PFSK-1 (cell line): ENCODE results near the gene DOCK4.

Experiments
- FOXP2 ChIP-seq: optimal IDR thresholded peaks from 2 replicates; pipeline ENCODE3; 2011; ENCODE audit warnings: borderline replicate concordance, control low read depth, inconsistent platforms; ENCODE audit not compliant: insufficient read depth; ENCODE audit errors: extremely low read length, extremely low read depth
- POLR2AphosphoS5 ChIP-seq: IDR thresholded peaks from 2 replicates; pipeline ENCODE4 v1.6.1; 2012; ENCODE audit warnings: low read depth, mild to moderate bottlenecking, control low read depth, low read length, moderate library complexity
- SIN3A ChIP-seq: IDR thresholded peaks from 2 replicates; pipeline ENCODE4 v1.6.1; 2012; ENCODE audit warnings: mild to moderate bottlenecking, low read length, moderate library complexity, borderline replicate concordance; ENCODE audit not compliant: insufficient read depth
- TAF1 ChIP-seq: IDR thresholded peaks from 2 replicates; pipeline ENCODE4 v1.6.1; 2012; ENCODE audit warnings: low read length, control low read depth, borderline replicate concordance; ENCODE audit not compliant: insufficient read depth
- TF ChIP-seq, protein P1 (sequence below), 2 experiments: IDR thresholded peaks; 2 replicates each; pipeline versions ENCODE4 v1.6.1 to v1.8.0; 2011 to 2012; ENCODE audit warnings: low read depth in 2 of 2, low read length in 2 of 2, control low read depth in 1 of 2, inconsistent platforms in 1 of 2, mild to moderate bottlenecking in 1 of 2, moderate library complexity in 1 of 2; ENCODE audit not compliant: insufficient read depth in 1 of 2

The DOCK4 gene

DNA sequence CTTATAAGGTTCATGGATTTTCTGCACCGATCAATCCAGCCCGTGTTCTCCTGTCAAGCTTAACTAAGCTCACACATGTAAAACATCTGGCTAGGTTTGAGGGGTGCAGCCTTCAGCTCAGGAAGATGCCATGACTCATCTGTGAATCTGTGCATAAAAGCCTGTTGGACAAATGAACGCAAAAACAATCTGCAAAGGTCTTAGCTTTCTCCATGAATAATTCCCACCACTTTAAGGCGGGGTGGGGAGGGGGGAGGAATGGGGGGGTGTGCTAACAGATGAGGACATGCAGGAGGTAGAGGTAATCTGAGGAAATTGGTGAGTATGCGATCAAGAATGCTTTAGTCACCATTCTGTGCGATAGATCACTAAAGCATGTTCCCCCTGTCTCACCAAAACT lies 4.8 kb downstream of the DOCK4 start:
- no peak for TF ChIP-seq FOXP2
- TF ChIP-seq SIN3A = no peak
- no peak for TF ChIP-seq TAF1
- TF ChIP-seq POLR2AphosphoS5 = no peak
- TF ChIP-seq, protein P1, sequence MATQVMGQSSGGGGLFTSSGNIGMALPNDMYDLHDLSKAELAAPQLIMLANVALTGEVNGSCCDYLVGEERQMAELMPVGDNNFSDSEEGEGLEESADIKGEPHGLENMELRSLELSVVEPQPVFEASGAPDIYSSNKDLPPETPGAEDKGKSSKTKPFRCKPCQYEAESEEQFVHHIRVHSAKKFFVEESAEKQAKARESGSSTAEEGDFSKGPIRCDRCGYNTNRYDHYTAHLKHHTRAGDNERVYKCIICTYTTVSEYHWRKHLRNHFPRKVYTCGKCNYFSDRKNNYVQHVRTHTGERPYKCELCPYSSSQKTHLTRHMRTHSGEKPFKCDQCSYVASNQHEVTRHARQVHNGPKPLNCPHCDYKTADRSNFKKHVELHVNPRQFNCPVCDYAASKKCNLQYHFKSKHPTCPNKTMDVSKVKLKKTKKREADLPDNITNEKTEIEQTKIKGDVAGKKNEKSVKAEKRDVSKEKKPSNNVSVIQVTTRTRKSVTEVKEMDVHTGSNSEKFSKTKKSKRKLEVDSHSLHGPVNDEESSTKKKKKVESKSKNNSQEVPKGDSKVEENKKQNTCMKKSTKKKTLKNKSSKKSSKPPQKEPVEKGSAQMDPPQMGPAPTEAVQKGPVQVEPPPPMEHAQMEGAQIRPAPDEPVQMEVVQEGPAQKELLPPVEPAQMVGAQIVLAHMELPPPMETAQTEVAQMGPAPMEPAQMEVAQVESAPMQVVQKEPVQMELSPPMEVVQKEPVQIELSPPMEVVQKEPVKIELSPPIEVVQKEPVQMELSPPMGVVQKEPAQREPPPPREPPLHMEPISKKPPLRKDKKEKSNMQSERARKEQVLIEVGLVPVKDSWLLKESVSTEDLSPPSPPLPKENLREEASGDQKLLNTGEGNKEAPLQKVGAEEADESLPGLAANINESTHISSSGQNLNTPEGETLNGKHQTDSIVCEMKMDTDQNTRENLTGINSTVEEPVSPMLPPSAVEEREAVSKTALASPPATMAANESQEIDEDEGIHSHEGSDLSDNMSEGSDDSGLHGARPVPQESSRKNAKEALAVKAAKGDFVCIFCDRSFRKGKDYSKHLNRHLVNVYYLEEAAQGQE (IDR thresholded peaks at IDR 0.05; ENCODE audit: insufficient read depth in 1 of 2, low read depth in 2 of 2, low read length in 2 of 2) = no peak

DNA sequence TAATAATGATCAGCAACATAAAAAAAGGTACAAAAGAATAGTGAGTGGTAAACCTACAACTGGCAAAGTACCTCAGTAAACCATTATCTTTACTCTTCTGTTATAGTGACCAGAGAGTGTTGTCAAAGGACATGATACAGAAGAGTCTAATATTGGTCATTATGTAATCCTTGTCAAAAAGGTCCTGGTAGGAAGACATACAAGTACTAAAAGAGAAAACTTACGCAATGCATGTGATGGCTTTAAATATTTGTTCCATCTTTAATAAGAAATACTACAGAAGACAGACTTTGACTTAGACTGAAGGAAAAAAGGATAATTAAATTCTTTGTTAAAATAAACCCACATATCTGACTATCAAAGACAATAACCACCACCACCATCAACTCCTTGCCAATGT lies 6.5 kb downstream of the DOCK4 start:
- TF ChIP-seq, protein P1 (IDR thresholded peaks at IDR 0.05; ENCODE audit: insufficient read depth in 1 of 2, low read depth in 2 of 2, low read length in 2 of 2) = no peak
- no peak for TF ChIP-seq FOXP2
- no peak for TF ChIP-seq POLR2AphosphoS5
- no peak for TF ChIP-seq TAF1
- no peak for TF ChIP-seq SIN3A

DNA sequence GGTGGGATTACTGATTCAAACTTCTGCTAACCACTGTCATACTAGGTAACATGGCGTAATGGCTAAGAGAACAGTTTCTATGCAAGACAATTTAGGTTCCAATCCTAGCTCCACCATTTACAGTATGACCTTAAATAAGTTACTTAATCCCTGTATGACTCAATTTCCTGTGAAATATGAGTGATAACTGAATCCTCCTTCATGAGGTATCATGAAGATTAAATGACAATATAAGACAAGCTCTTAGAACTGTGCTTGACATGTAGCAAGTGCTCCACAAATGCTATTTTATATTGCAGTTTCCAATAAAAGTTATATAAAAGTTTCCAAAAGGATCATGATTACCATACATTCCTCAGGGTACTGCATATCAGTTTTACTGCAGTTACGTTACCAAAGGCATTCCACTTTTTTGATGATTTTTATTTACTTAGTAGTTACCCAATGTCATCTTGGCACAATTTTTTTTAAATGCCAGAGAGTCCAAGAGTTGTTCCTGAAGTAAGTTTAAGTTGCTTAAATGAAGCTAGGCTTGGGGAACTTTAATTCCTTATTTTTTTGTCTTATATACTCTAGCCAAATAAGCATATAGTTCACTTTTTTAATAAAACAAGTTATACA lies 7.1 kb downstream of the DOCK4 start:
- TF ChIP-seq FOXP2 = no peak
- TF ChIP-seq TAF1 = no peak
- no peak for TF ChIP-seq SIN3A
- TF ChIP-seq, protein P1 (IDR thresholded peaks at IDR 0.05; ENCODE audit: insufficient read depth in 1 of 2, low read depth in 2 of 2, low read length in 2 of 2) = no peak

DNA sequence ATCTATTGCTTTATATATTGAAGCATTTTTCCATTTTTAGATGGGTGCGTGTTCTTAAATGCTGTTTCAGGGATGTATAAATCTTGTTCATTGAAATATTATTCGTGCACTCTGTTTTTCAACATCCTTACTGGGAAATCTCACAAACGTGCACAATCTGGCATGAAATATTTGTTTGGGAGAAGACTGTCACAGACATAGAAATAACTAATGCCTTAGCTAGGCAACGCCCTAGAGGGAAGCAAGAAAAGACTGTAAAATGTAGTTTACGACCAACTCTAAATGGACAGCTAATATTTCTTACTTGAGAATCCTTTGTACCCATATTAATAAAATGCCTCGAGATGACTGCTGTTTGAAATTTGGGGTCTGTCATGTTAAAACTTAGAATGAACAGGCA lies 8.9 kb downstream of the DOCK4 start:
- TF ChIP-seq, protein P1 (IDR thresholded peaks at IDR 0.05; ENCODE audit: insufficient read depth in 1 of 2, low read depth in 2 of 2, low read length in 2 of 2) = no peak
- TF ChIP-seq TAF1 (no peak), FOXP2 (no peak), SIN3A (no peak), POLR2AphosphoS5 (no peak)
